Tongue (tissue), 2 donors: ENCODE results near the gene STX11. TPM values are rescaled to one million over a fixed set of nuclear protein-coding genes. Genes with fewer than 3 reads are reported as not detected.
A peak's percentile ranks its signal among the peaks of the same experiment; 100 is the strongest.
"Not testable (repeated sequence)": the region's sequence is repeated elsewhere in the genome, so short reads cannot be mapped to it uniquely, and the experiment has no call there.

Source experiments
- DNase-seq: peaks from one replicate; pipeline ENCODE4 v3.0.0-alpha.2; 2015
- total RNA-seq: library from RNA; depleted of rRNA; stranded (reverse); fragments of >200 nt; gene quantifications from one replicate; pipeline ENCODE4 v1.2.3, GENCODE V29; 2014

The STX11 gene
- total RNA-seq, 1 donor from 2014 or later, result 2.8 TPM

- DNase-seq, result no peak
These were observed 27.4 kb downstream of the STX11 start for GRCh38 chr6:144177726-144178125.

GRCh38 chr6:144178323-144178722 is 28.0 kb downstream of the STX11 start:
- no peak for DNase-seq

GRCh38 chr6:144179237-144179636 is 28.9 kb downstream of the STX11 start:
- no peak for DNase-seq

- no peak for DNase-seq
These were observed 29.5 kb downstream of the STX11 start for GRCh38 chr6:144179828-144180227.

- not testable (repeated sequence) for DNase-seq
These were observed 30.0 kb downstream of the STX11 start for GRCh38 chr6:144180354-144180753.

- DNase-seq, result no peak
These were observed 31.3 kb downstream of the STX11 start for GRCh38 chr6:144181639-144182038.

GRCh38 chr6:144184186-144184585 is 33.9 kb downstream of the STX11 start:
- not testable (repeated sequence) for DNase-seq

- DNase-seq, result no peak
These were observed 35.0 kb downstream of the STX11 start for GRCh38 chr6:144185133-144185836.

GRCh38 chr6:144186817-144187625 is 36.7 kb downstream of the STX11 start:
- DNase-seq, result no peak

GRCh38 chr6:144189351-144189750 is 39.0 kb downstream of the STX11 start:
- peak; percentile 75 for DNase-seq

- DNase-seq, result no peak
These were observed 39.8 kb downstream of the STX11 start for GRCh38 chr6:144190080-144190479.

GRCh38 chr6:144190593-144190992 is 40.3 kb downstream of the STX11 start:
- peak; percentile 84 for DNase-seq

- no peak for DNase-seq
These were observed 42.9 kb downstream of the STX11 start for GRCh38 chr6:144193181-144193580.

- peak; percentile 17 for DNase-seq
These were observed 44.0 kb downstream of the STX11 start for GRCh38 chr6:144194293-144194810.

- DNase-seq, result peak; percentile 54
These were observed 45.5 kb downstream of the STX11 start for GRCh38 chr6:144195671-144196270.

- DNase-seq, result no peak
These were observed 47.6 kb downstream of the STX11 start for GRCh38 chr6:144197919-144198318.

GRCh38 chr6:144202879-144203468 is 52.7 kb downstream of the STX11 start:
- no peak for DNase-seq

GRCh38 chr6:144211160-144211559 is 60.8 kb downstream of the STX11 start:
- no peak for DNase-seq

- peak; percentile 77 for DNase-seq
These were observed 63.0 kb downstream of the STX11 start for GRCh38 chr6:144213315-144213714.

- DNase-seq, result no peak
These were observed 63.7 kb downstream of the STX11 start for GRCh38 chr6:144214029-144214428.

- DNase-seq, result no peak
These were observed 64.5 kb downstream of the STX11 start for GRCh38 chr6:144214622-144215401.
